ENCODE data around the gene SGTA.

Gene SGTA

GRCh38 chr19:2754659-2755447, 28.2 kb downstream of the SGTA start:
- DNase-seq (ENCODE audit: low read depth) = no peak

GRCh38 chr19:2751438-2751830, 31.6 kb downstream of the SGTA start:
- no peak for DNase-seq (ENCODE audit: low read depth)

GRCh38 chr19:2750808-2751437, 32.1 kb downstream of the SGTA start:
- no peak for DNase-seq (ENCODE audit: low read depth)

- no peak for DNase-seq (ENCODE audit: low read depth)
Observed at GRCh38 chr19:2747349-2747748, 35.7 kb downstream of the SGTA start.

GRCh38 chr19:2744113-2744512, 39.0 kb downstream of the SGTA start:
- DNase-seq (ENCODE audit: low read depth) = no peak

- no peak for DNase-seq (ENCODE audit: low read depth)
Observed at GRCh38 chr19:2743099-2743498, 40.0 kb downstream of the SGTA start.

- DNase-seq (ENCODE audit: low read depth) = no peak
Observed at GRCh38 chr19:2740314-2740656, 42.8 kb downstream of the SGTA start.

GRCh38 chr19:2739602-2740313, 43.3 kb downstream of the SGTA start, which contains the start of gene SLC39A3:
SLC39A3 (minus strand) TSS chr19:2740017; CDS start chr19:2737257, 2,760 bp downstream.
- peak; percentile 84 for DNase-seq (ENCODE audit: low read depth)

GRCh38 chr19:2736550-2737190, 46.4 kb downstream of the SGTA start:
- no peak for DNase-seq (ENCODE audit: low read depth)

GRCh38 chr19:2735374-2735773, 47.7 kb downstream of the SGTA start:
- DNase-seq (ENCODE audit: low read depth) = no peak

- DNase-seq (ENCODE audit: low read depth) = no peak
Observed at GRCh38 chr19:2734589-2735288, 48.3 kb downstream of the SGTA start.

GRCh38 chr19:2733930-2734588, 49.0 kb downstream of the SGTA start:
- DNase-seq (ENCODE audit: low read depth) = no peak

- no peak for DNase-seq (ENCODE audit: low read depth)
Observed at GRCh38 chr19:2732883-2733282, 50.2 kb downstream of the SGTA start.

GRCh38 chr19:2732157-2732725, 50.8 kb downstream of the SGTA start:
- DNase-seq (ENCODE audit: low read depth) = no peak

- DNase-seq (ENCODE audit: low read depth) = no peak
Observed at GRCh38 chr19:2731181-2731995, 51.7 kb downstream of the SGTA start.

- no peak for DNase-seq (ENCODE audit: low read depth)
Observed at GRCh38 chr19:2729943-2730818, 52.9 kb downstream of the SGTA start.

GRCh38 chr19:2728783-2729387, 54.2 kb downstream of the SGTA start:
- no peak for DNase-seq (ENCODE audit: low read depth)

- no peak for DNase-seq (ENCODE audit: low read depth)
Observed at GRCh38 chr19:2727640-2727944, 55.5 kb downstream of the SGTA start.

Measured in GM04503 (cell line).